Inflammatory macrophage treated with lipopolysaccharide for 4 hours (primary cell): ENCODE data around the gene ARMC6.
A peak's percentile ranks its signal among the peaks of the same experiment; 100 is the strongest.

Experiments
- DNase-seq: peaks from one replicate; pipeline ENCODE4 v3.0.0-alpha.2; 2020

Gene ARMC6

DNA sequence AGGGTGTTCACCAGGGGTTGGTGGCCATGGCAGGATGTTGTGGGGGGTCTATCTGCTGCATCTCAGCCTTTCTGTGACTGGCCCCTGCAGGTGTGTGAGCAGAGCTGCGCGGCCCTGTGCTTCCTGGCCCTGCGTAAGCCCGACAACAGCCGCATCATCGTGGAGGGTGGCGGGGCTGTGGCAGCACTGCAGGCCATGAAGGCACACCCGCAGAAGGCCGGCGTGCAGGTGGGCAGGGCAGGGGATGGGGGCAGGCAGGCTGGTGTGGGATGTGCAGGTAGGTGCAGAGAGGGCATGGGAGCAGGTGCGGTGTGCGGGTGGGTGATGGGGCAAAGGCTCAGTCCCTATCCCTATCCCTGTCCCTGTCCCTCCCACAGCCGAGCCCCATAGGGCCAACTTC is 22.3 kb downstream of the ARMC6 start:
- no peak for DNase-seq

DNA sequence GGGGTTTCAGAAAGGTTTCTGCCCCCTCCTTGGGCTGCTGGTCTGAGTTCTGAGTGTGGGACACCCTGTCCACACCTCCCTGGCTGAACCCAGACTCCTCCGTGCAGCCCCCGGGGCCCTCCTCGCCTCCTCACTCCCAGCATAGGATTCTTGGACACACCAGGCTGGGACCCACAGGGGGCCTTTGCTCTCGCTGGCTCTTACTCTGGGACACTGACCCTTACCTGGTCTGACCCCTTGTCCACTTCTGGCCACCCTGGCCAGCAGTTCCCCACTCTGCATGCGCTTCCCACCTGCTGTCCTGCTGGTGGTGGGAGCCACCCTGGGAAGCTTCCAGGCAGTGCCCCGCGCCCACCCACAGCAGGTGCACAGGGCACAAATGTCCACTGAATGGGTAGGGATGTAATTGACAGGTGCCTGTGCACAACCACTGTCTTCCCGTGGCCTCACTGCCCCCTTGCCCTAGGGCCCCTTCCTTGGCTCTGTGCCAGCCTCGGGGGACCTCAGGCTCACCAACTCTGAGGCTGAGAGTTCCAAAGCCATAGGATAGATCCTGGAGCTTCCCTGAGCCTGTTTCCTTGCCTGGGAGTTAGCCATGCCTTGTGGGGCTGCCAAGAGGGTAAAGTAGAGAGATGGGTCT is 23.4 kb downstream of the ARMC6 start:
- DNase-seq: no peak

DNA sequence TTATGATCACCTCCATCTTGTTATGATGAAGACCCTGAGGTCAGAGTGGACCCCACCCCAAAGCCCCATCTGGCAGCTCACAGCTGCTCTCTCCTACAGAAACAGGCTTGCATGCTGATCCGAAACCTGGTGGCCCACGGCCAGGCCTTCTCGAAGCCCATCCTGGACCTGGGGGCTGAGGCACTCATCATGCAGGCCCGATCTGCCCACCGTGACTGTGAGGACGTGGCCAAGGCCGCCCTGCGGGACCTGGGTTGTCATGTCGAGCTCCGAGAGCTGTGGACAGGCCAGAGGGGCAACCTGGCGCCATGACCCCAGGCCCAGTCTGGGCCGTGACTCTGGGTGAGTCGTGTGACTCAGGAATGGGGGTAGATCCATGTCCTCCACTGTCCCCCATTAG is 23.9 kb downstream of the ARMC6 start:
- no peak for DNase-seq

DNA sequence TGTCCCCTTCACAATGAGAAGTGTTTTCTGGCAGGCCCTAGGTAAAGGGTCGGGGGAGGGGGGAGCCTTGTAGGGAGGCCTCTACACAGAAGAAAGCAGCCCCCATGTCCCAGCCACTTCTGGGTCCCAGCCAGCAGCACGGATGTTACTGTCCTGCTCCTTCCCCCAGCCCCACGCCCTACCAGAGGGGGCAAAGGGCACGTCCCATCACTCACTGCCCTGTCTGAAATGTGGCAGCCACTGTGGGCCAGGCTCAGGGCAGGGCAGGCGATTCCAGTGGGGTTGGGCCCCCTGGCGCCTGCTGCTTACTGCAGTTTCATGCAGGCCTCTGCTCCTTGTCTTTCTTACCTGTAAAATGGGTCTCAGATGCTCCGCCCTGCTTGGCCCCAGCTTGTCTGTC is 24.3 kb downstream of the ARMC6 start:
- DNase-seq: no peak

DNA sequence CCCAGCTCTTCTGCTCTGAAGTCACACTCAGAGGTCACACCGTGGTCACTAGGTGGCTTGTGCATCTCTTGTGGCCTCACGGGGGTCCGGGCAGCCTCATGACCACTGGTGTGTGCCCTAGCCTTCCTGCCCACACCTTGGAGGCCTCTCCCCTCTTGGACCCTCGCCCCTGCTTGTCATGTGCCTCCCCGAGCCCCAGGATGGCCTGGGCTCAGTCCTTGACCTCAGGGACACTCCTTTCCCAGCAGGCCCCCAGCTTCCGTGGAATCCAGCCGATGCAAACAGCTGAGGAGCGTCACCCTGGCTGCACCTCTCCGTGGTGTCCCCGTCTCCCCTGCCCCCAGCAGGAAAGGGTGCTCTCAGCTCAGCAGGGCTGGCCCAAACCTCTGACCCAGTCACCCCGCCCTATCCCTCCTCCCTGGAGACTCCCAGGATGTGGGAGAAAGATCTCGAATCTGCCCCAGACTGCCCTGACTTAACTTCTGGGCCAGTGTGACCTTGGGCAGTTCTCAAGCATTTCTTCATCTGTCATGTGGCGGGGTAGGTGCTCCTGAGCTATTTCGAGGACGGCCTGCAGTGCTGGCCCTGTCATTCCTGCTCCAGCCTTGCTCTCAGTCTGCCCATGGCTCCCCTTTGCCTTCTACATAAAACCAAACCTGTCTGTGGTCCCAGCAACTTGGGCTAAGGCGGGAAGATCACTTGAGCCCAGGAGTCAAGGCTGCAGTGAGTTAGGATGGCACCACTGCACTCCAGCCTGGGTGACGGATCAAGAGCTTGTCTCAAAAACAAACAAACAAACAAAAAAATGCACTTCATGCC is 25.8 kb downstream of the ARMC6 start:
- no peak for DNase-seq

DNA sequence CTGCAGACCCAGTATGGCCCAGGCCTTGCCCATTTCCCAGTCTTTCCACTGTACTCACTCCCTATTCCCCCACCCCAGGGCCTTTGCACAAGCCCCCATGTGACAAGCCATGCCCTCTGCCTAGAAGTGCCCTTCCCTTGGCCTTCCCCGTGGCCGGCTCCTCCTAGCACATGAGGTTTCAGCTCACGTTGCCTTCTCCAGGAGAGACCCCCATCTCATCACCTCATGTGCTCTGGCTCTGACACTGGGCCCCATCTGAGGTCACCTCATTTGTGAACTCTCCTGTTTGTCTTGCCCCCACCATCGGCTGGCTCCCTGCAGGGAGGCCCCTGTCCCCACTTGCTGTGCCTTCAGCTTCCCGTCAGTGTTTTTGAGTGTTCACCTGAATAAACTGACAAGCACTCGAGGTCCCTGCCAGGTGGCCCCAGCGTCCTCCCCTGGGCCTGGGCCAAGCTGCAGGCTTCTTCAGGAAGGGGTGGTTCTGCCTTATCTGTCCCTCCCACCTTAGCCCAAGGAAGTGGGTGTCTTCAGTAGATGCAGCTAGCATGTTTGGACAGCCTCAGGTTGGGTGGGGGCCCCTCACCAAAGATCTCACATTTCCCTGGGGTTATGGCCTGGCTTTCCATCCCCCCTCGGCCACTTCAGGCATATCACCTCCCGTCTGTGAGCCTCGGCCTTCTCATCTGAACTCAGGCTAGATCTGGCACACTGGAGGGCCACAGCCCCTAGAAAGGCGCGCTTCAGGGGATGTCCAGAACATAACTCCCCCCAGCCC is 26.6 kb downstream of the ARMC6 start:
- no peak for DNase-seq

DNA sequence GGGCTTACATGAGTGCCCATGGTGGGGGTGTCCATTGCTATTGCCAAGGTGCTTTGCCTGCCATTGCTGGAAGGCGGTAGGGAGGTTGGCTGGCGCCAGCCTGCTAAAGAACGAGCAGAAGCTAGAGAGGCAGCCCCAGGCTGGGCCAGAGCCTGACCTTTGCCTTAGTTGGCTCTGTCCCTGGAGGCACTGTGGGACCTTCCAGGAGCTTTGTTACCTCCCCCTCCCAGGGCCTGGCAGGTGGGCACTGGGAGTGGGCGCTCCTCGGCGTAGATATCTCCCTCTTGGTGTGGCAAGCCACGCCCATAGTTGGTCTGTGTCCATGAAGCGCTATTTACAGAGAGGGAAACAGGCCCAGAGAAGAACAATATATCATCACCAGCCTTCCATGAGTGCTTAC is 28.1 kb downstream of the ARMC6 start:
- no peak for DNase-seq

DNA sequence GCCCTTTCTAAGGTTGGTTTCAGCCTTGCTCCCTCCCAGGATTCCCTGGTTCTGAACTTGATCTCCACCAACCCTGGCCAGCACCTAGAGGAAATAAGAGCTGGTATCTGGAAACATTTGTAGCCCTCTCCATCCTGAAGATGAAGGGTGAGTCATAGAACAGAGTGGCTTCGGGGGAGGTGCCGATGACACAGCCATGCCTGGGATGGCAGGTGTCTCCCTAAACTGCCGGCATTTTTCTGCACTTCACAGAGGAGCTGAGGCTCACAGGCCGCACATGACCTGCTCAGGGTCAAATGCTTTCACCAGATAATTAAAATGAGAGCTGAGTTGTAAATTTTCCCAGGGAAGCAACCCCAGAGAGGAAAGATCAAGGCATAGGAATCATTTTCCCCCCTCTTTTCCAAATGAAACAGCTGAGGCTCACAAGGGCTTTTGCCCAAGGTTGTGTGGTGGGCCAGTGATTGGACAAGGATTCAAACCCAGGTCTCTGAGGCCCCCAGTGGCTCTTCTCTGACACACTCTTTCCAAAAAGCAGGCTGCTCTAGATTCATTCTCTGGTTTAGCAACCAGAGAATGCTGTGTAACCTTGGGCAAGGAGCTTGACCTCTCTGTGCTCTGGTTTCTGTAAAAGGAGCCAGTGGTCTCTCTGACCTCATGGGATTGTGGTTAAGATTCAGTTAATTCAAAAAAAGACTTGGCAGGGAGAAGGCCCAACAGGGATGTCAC is 29.2 kb downstream of the ARMC6 start:
- no peak for DNase-seq

DNA sequence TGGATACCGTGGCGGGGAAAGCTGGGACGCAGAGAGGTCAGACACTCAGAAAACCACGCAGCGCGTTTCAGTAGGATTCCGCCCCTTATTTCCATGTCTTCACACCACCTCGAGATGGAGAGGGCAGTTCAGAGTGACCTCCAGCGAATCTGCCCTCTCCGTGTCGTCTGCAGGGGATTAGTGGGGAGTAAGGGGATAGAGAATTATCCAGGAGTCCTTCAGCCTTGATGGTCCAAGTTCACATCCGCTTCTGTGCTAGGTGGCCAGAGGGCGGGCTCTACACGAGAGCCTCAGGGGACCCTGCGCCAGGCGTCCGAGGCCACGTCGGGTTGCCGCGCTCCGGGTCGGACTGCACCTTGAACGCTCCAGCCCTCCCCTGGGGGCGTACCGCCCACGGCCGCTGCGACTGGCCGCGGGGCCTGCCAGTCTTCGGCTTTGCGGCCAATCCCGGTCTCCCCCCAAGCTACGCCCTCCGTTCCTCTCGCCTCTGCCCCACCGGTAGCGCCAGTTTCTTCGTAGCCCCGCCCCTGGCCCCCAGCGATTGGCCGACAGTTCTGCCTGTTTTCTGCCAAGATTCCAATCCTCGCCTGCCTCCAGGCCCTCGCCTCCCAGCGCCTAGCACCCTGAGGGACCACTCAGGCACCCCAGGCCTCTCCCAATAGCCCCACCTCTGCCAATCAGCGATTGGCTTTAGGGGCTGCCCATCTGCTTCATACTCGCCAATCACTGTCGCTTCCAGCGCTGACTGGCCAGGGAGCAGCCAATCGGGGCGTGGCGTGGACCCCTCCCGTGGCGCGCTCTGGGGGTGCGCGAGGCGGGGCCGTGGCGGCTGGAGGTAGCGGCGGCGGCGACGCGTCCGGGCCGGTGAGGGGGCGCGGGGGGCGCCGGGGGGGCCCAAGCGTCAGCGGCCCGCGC is 30.0 kb downstream of the ARMC6 start, which contains the start of gene SLC25A42:
Gene SLC25A42 (plus strand): TSS at position 812 of the 915 bp plus-strand sequence. CDS start 32,131 bp downstream, outside the sequence.
- peak; percentile 99 for DNase-seq

DNA sequence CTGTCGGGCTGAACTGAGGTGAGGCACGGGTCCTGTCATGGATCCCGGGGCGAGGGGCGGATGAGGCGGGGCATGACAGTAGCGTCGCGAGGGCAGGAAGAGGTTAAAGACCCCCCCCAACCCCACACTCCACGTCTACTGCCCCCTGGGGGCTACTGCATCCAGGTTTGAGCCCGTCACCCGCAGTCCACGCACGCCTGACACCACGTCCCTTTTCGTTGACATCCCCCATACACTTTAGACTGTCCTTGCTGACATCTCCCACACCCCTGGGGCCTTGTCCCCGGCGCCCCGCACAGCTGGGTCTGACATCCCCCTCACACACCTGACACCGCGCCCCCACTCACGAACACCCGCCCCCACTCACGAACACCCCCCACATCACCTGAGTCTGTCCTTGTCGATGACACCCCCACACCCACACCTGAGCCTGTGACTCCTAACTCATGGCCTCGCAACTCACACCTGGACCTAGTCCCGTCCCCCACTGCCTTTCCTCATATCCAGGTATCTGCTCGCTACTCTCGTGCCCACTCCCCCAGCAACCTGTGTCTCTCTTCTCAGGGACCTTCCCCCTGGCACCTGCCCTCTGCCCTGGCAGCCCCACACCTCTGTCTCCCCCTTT is 30.8 kb downstream of the ARMC6 start:
- no peak for DNase-seq

DNA sequence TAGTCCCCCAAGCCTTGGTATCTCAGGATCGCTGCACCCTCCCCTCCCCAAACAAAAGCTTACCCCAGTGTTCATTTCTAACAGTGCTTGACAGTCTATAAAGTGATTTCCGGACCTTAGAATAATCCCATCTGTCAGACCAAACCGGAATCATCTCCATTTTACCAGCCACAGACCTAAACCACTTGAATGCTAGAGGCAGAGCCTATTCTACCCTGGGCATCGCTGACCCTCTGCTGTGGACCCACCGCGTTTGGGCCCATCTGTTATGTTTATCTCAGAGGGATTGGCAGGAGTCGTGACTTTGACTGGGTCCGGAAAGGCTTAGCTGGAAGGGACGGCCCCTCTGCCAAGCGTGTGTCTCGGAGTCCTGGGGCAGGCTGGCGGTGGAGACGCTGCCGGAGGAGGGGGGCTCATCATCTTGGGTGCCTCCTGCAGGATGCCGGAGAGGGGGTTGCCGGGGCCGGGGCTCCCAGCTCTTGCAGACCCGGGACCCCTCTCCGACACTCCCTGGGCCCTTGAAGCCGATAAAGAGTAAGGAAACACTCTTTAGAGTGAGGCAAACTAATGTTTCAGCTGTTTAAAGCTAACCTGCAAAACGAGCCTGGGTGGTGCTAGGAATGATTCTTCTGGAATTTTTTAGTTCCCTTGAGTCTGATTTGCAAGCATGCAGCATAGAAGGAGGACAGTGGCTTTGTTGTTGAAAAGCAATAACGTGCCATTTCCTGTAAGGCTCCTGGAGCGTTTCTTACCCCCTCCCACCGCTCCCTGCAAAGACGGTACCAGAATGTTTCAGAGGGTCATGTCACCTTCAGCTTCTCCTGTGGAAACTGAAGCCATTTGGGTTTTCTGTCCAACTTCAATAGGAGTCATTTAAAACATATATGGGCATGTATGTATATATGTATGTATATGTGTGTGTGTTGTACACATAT is 31.7 kb downstream of the ARMC6 start:
- peak; percentile 13 for DNase-seq

DNA sequence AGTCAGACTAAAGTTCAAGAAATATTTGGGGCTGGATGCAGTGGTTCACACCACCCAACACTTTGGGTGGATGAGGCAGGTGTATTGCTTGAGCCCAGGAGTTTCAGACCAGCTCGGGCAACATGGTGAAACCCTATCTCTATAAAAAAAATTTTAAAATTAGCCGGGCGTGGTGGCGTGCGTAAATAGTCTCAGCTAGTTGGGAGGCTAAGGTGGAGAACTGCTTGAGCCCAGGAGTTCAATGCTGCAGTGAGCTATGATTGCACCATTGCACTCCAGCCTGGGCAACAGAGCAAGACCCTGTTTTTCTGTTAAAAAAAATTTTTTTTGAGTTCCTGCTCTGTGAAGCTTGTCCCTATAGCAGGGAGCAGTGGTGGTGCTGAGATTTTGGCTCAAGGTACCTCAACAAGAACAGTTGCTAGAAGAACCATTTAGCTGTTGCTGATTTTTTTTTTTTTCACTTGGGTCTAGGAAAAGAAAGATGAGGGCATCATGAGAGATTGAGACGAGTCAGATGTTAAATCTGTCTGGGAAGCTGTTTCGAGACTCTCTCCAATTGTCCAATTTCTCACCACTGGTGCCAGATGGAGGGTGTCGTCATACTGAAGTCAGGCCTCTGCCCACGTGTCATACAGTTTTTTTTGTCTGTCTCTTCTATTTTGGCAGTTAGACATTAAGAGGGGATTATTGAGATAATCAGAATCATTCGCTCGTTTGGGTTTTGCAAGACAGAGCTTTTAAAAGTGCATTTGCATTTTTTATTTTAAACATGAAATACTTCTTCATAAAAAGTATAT is 34.1 kb downstream of the ARMC6 start:
- peak; percentile 34 for DNase-seq

DNA sequence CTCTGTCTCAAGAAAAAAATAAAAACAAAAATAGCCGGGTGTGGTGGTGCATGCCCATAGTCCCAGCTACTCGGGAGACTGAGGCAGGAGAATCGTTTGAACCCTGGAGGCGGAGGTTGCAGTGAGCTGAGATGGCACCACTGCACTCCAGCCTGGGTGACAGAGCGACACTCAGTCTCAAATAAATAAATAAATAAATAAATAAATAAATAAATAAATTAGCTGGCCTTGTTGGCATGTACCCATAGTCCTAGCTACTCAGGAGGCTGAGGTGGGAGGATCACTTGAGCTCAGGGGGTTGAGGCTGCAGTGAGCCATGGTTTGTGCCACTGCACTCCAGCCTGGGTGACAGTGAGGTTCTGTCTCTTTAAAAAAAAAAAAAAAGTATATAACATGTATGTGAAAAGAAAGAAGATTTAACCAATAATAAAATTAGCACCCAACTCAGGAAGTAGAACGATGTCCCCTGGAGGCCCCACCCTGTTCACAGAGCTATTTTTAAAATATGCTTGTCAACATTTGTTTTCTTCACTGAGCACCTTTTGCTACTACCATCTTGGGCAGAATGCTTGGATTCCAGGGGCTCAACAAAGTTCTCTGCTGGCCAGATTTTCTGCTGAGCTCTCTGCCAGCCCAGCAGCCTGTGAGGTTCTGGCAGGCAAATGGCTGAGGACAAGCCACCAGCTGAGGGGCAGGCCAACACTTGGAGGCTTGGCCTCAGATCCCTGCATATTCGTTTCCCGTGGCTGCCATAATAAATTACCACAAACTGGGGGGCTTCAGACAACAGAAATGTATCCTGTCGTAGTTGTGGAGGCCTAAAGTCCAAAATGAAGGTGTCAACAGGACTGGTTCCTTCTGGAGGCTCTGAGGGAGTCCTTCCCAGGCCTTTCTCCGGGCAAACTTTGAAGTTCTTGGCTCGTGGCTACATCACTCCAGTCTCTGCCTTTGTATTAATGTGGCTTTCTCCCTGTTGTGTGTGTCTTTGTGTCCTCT is 35.6 kb downstream of the ARMC6 start:
- DNase-seq: no peak

DNA sequence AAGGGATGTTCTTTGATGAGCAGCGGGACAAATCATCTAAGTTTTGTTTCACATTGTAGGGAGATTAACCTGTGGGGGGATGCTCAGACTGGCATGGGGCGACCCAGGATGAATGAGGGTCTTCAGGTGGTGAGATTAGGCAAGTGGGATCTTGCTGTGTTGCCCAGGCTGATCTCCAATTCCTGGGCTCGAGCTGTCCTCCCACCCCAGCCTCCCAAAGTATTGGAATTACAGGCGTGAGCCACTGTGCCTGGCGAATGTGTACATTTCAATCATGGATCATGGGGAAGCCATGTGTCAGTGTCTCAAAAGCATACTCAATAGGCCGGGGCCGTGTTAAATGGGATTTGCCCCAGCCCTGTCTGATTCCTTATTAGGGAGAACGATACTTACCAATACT is 38.5 kb downstream of the ARMC6 start:
- DNase-seq: no peak

DNA sequence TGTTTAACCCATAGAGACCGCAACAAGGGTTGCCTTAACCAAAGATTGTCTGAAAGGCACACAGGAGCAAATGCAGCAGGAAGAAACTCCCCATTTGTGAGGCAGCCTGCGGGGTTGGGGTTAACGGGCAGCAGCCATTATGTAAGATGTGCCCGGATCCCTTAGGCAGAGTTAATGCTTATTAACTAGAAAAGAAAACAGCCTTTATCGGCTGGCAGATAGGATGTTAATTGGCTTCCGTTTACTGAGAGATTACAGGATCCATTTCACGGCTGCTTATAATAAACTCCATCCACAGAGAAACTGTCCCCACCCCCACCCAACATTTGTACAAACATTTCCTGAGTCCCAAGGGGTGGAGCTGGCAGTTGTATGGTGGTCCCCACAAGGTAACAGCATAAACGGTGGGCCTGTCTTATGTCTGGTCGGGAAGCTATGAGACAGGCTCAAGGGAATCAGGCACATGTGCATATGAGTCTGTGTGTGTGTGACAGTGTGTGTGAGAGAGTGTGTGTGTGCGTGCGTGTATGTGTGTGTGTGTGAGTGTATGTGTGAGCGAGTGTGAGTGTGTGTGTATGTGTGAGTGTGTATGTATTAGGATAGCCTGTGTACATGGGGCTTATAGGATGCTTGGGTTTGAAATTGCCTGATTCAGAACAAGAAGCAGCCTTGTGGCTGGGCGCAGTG is 40.9 kb downstream of the ARMC6 start:
- no peak for DNase-seq

DNA sequence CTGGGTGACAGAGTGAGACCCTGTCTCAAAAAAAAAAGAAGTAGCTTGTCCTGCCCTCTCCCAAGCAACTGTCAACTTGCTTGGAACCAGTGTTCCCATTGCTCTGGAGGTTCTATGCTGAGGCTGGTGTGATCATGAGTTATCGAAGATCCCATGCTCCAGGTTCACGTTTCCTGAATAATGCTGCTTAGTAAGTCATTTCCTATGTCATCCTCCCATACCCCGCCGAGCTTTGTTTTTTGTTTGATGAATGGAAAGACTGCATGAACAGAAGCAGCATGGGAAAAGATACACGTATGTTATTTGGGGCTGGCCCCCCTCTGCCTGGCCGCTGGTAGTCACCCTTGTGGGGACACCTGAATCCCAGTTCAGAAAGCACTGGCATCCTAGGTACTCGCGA is 41.7 kb downstream of the ARMC6 start:
- DNase-seq: no peak

DNA sequence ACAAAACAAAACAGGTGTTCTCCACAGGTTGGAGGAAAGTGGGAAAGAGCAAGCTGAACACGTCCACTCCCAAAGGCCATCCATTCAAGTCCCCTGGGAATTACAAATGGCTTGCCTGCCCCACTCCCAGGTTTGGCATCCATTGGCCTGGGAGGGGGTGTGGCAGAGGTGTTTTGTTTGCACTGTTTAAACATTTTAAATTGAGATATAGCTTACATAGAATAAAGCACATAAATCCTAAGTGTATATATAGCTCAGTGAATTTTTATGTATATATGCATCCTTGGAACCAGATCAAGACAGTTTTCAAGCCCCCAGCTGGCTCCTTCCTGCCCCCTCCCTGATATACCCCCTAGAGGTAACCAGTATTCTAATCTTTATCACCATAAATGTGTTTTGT is 43.1 kb downstream of the ARMC6 start:
- DNase-seq: no peak
